Stimulated activated CD8-positive, alpha-beta memory T cell treated with anti-CD3 and anti-CD28 coated beads, Interleukin-4, amount 100 ng/mL, for 1 hour (primary cell): ENCODE data around the gene SLC38A3.
"Not testable (repeated sequence)": the region's sequence is repeated elsewhere in the genome, so short reads cannot be mapped to it uniquely, and the experiment has no call there.

Source experiments
- DNase-seq, 2 donors: peaks; one replicate each; pipeline ENCODE4 v3.0.0-alpha.2; 2020; ENCODE audit warnings: low read depth in 2 of 2, low spot score in 1 of 2

Gene SLC38A3

GRCh38 chr3:50230104-50230793, 25.2 kb downstream of the SLC38A3 start:
- no peak for DNase-seq

GRCh38 chr3:50230794-50231125, 25.7 kb downstream of the SLC38A3 start:
- no peak for DNase-seq

- no peak for DNase-seq
Measured at GRCh38 chr3:50231581-50231980, 26.5 kb downstream of the SLC38A3 start.

GRCh38 chr3:50232303-50232702, 27.2 kb downstream of the SLC38A3 start:
- DNase-seq, result no peak

GRCh38 chr3:50233176-50233575, 28.1 kb downstream of the SLC38A3 start:
- no peak for DNase-seq

- DNase-seq, result peak; percentile 92 to 97
Measured at GRCh38 chr3:50235716-50236483, 30.8 kb downstream of the SLC38A3 start, which contains the start of gene GNAI2. TSS of gene GNAI2 (plus strand) at chr3:50236204. CDS start at chr3:50236336, 132 bp downstream.

GRCh38 chr3:50236484-50237132, 31.5 kb downstream of the SLC38A3 start:
- no peak for DNase-seq

- no peak for DNase-seq
Measured at GRCh38 chr3:50237133-50237651, 32.1 kb downstream of the SLC38A3 start.

- DNase-seq, result peak; percentile 64 to 73
Measured at GRCh38 chr3:50237754-50238548, 32.9 kb downstream of the SLC38A3 start.

- DNase-seq, result no peak
Measured at GRCh38 chr3:50238549-50239026, 33.5 kb downstream of the SLC38A3 start.

- no peak for DNase-seq
Measured at GRCh38 chr3:50239649-50240048, 34.6 kb downstream of the SLC38A3 start.

GRCh38 chr3:50241163-50241562, 36.1 kb downstream of the SLC38A3 start:
- DNase-seq, result no peak

GRCh38 chr3:50241713-50242380, 36.8 kb downstream of the SLC38A3 start:
- no peak for DNase-seq

- DNase-seq, result no peak
Measured at GRCh38 chr3:50242381-50242770, 37.3 kb downstream of the SLC38A3 start.

GRCh38 chr3:50242851-50243542, 37.9 kb downstream of the SLC38A3 start:
- no peak for DNase-seq

GRCh38 chr3:50243543-50243895, 38.4 kb downstream of the SLC38A3 start:
- DNase-seq, result no peak

GRCh38 chr3:50244813-50245212, 39.7 kb downstream of the SLC38A3 start:
- DNase-seq, result not testable (repeated sequence)

GRCh38 chr3:50245251-50245745, 40.2 kb downstream of the SLC38A3 start:
- no peak for DNase-seq

- peak; percentile 90 to 98 for DNase-seq
Measured at GRCh38 chr3:50245831-50246516, 40.9 kb downstream of the SLC38A3 start.
